ENCODE data around the gene SAAL1. TPM values are rescaled to one million over a fixed set of nuclear protein-coding genes. Genes with fewer than 3 reads are reported as not detected.

Gene SAAL1
- total and polyA plus RNA-seq, 9 of the 15 experiments (the other 6 are each of a cell fraction or from before 2014, with no cell fraction given), result 38.9 to 77.5 (median 56.4) TPM

- TF ChIP-seq ZNF407 (IDR thresholded peaks at IDR 0.05; ENCODE audit: low read depth), result no peak
- TF ChIP-seq SRSF3 (IDR thresholded peaks at IDR 0.05; ENCODE audit: insufficient read depth, low read length), result no peak
- peak; percentile 71; the same call in 1 of the 2 replicates for TF ChIP-seq ZBTB9 (CRISPR knock-in tag; IDR thresholded peaks at IDR 0.05)
- TF ChIP-seq ELF2 (CRISPR knock-in tag; IDR thresholded peaks at IDR 0.05), result peak; percentile 72
- no peak for TF ChIP-seq ZNF318 (IDR thresholded peaks at IDR 0.05; ENCODE audit: borderline replicate concordance in 1 of 2, low read depth in 1 of 2)
- TF ChIP-seq HDAC3 (IDR thresholded peaks at IDR 0.05; ENCODE audit: borderline replicate concordance, partially characterized antibody), result no peak
- no peak for TF ChIP-seq ZNF584 (CRISPR knock-in tag; IDR thresholded peaks at IDR 0.05; ENCODE audit: low read depth)
- TF ChIP-seq SMARCC2 (IDR thresholded peaks at IDR 0.05; ENCODE audit: low read depth), result no peak
Measured at GRCh38 chr11:18105802-18106574, at the start of gene SAAL1 (continued).
